Keratinocyte (primary cell): ENCODE data around the gene PTPRN2. TPM values are rescaled to one million over a fixed set of nuclear protein-coding genes. Genes with fewer than 3 reads are reported as not detected.

ENCODE experiments used
- DNase-seq: peaks from one replicate; pipeline ENCODE4 v3.0.0-alpha.2; 2011; ENCODE audit warnings: low read depth, missing footprints, low spot score
- FAIRE-seq: peaks from 2 replicates; lab custom pipeline; 2011; peaks lifted over from hg19 to GRCh38; lab: Jason Lieb, UNC
- H2AFZ ChIP-seq: 2 replicates; pipeline ENCODE4 v1.6.0; 2012; ENCODE audit warnings: low read length, control low read depth, inconsistent platforms; ENCODE audit not compliant: control insufficient read depth
- H3K27ac ChIP-seq: 2 replicates; pipeline ENCODE4 v1.5.1; 2011; ENCODE audit warnings: low read length; ENCODE audit not compliant: control insufficient read depth, insufficient read depth
- H3K27me3 ChIP-seq: 3 replicates; pipeline ENCODE4 v1.6.0; 2011; ENCODE audit warnings: low read length; ENCODE audit not compliant: control insufficient read depth, insufficient read depth; ENCODE audit errors: extremely low read depth
- H3K36me3 ChIP-seq, 2 experiments: 2 replicates in 1 of 2; 3 replicates in 1 of 2; pipeline ENCODE4 v1.5.1; 2011; ENCODE audit warnings: low read length in 2 of 2, mild to moderate bottlenecking in 1 of 2; ENCODE audit not compliant: control insufficient read depth in 2 of 2, insufficient read depth in 2 of 2; ENCODE audit errors: extremely low read depth in 1 of 2
- H3K4me1 ChIP-seq: 3 replicates; pipeline ENCODE4 v1.5.1; 2011; ENCODE audit warnings: low read length; ENCODE audit not compliant: control insufficient read depth, insufficient read depth; ENCODE audit errors: extremely low read depth
- H3K4me2 ChIP-seq: 3 replicates; pipeline ENCODE4 v1.6.0; 2011; ENCODE audit warnings: low read depth, low read length; ENCODE audit not compliant: control insufficient read depth, insufficient read depth; ENCODE audit errors: extremely low read depth
- H3K4me3 ChIP-seq, 3 experiments: fragments of 200-600 bp in 1 of 3; sonication (generic) in 1 of 3; 2 replicates in 2 of 3; 3 replicates in 1 of 3; pipeline ENCODE4 v1.5.1; 2011 to 2016; ENCODE audit warnings: low read length in 3 of 3, mild to moderate bottlenecking in 3 of 3, control low read depth in 2 of 3, inconsistent platforms in 1 of 3, low read depth in 1 of 3, mixed read lengths in 1 of 3, mixed run types in 1 of 3, moderate library complexity in 1 of 3; ENCODE audit not compliant: control insufficient read depth in 2 of 3, insufficient read depth in 2 of 3; ENCODE audit errors: extremely low read depth in 1 of 3
- H3K79me2 ChIP-seq: 2 replicates; pipeline ENCODE4 v1.6.0; 2012; ENCODE audit warnings: low read length; ENCODE audit not compliant: control insufficient read depth, insufficient read depth
- H3K9ac ChIP-seq: 3 replicates; pipeline ENCODE4 v1.6.0; 2011; ENCODE audit warnings: low read length; ENCODE audit not compliant: control insufficient read depth, insufficient read depth; ENCODE audit errors: extremely low read depth
- H3K9me1 ChIP-seq: 3 replicates; pipeline ENCODE4 v1.6.0; 2011; ENCODE audit warnings: low read length; ENCODE audit not compliant: control insufficient read depth, insufficient read depth; ENCODE audit errors: extremely low read depth
- H3K9me3 ChIP-seq: 2 replicates; pipeline ENCODE4 v1.5.1; 2012; ENCODE audit warnings: low read depth, low read length; ENCODE audit not compliant: control insufficient read depth
- H4K20me1 ChIP-seq: 3 replicates; pipeline ENCODE4 v1.6.0; 2011; ENCODE audit warnings: low read length; ENCODE audit not compliant: control insufficient read depth, insufficient read depth; ENCODE audit errors: extremely low read depth
- EZH2 ChIP-seq: IDR thresholded peaks from one replicate; pipeline ENCODE4 v1.6.1; 2012; ENCODE audit warnings: inconsistent platforms, mild to moderate bottlenecking, low read length, moderate library complexity
- dilution Hi-C: fragments of 300-500 bp; cut with MboI; formaldehyde crosslinking; loops from one replicate; pipeline ENCODE4 v1.7.0; 2020; ENCODE audit warnings: low sequenced_read_pairs; ENCODE audit not compliant: extremely low pct_ligation_motif_present
- polyA plus RNA-seq, 5 experiments: library from polyadenylated mRNA; depleted of rRNA in 3 of 5; stranded (reverse) in 3 of 5; stranded (forward) in 1 of 5; unstranded in 1 of 5; fragments of >200 nt; gene quantifications; 1 replicate in 1 of 5; 2 replicates in 3 of 5; 3 replicates in 1 of 5; pipeline versions ENCODE4 v1.2.1 to v1.2.3, GENCODE V29; 2011 to 2012; ENCODE audit warnings: missing spikeins in 2 of 5, low read depth in 1 of 5, low replicate concordance in 1 of 5
- TF ChIP-seq, protein P1 (sequence below), 3 experiments: IDR thresholded peaks in 1 of 3; conservative IDR thresholded peaks in 1 of 3; optimal IDR thresholded peaks in 1 of 3; 2 replicates in 2 of 3; 3 replicates in 1 of 3; pipeline versions ENCODE3 to v1.5.1; 2011; ENCODE audit warnings: low read length in 3 of 3, mild to moderate bottlenecking in 3 of 3, moderate library complexity in 2 of 3, control low read depth in 1 of 3, inconsistent platforms in 1 of 3; ENCODE audit not compliant: insufficient read depth in 2 of 3; ENCODE audit errors: extremely low read depth in 1 of 3

PTPRN2 gene
- polyA plus RNA-seq, 1 donor (not counting 4 experiments of a cell fraction or from before 2014, with no cell fraction given) = not detected

DNA sequence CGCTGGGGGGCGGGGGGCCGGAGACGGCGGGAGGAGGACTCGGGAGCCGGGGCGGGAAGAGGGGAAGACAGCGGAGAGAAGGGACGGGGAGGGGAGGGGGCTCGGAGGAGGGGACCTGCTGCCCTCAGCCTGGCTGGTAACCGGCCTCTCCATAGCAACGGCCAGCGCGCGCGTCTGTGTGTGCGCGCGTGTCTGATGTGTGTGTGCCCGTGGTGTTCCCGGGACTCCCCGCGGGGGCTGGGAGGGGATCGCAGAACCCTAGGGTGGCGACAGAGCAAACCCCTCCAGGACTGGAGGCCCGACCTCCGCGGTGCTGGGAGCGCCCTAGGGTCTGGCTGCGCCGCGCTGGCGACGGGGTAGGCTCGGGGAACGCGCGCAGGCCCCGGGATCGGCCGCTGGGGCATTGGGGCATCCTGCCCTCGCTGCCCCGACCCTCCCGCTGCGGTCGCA lies 894.5 kb downstream of the PTPRN2 start:
- Histone ChIP-seq H3K36me3 (no peaks in the 10 kb centered on the region), H3K4me1 (no peaks in the 10 kb centered on the region), H3K9me3 (no peaks in the 10 kb centered on the region), H3K27me3 (peaks cover 56% of the 10 kb centered on the region), H3K4me3 (no peak overlapping the region), H3K27ac (no peak overlapping the region), H4K20me1 (no peaks in the 10 kb centered on the region), H2AFZ (no peak overlapping the region), H3K4me2 (no peak overlapping the region), H3K9ac (no peak overlapping the region), H3K9me1 (no peaks in the 10 kb centered on the region), H3K79me2 (no peaks in the 10 kb centered on the region)
- DNase-seq (no peak), FAIRE-seq (no peak)
- dilution Hi-C loops = no loop called here
- TF ChIP-seq, protein P1, sequence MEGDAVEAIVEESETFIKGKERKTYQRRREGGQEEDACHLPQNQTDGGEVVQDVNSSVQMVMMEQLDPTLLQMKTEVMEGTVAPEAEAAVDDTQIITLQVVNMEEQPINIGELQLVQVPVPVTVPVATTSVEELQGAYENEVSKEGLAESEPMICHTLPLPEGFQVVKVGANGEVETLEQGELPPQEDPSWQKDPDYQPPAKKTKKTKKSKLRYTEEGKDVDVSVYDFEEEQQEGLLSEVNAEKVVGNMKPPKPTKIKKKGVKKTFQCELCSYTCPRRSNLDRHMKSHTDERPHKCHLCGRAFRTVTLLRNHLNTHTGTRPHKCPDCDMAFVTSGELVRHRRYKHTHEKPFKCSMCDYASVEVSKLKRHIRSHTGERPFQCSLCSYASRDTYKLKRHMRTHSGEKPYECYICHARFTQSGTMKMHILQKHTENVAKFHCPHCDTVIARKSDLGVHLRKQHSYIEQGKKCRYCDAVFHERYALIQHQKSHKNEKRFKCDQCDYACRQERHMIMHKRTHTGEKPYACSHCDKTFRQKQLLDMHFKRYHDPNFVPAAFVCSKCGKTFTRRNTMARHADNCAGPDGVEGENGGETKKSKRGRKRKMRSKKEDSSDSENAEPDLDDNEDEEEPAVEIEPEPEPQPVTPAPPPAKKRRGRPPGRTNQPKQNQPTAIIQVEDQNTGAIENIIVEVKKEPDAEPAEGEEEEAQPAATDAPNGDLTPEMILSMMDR (optimal IDR thresholded peaks at IDR 0.05 in 1 of 3, IDR thresholded peaks at IDR 0.05 in 1 of 3, conservative IDR thresholded peaks at IDR 0.05 in 1 of 3; ENCODE audit: extremely low read depth in 1 of 3, insufficient read depth in 2 of 3, low read length in 3 of 3) = no peak
- TF ChIP-seq EZH2 = no peak

DNA sequence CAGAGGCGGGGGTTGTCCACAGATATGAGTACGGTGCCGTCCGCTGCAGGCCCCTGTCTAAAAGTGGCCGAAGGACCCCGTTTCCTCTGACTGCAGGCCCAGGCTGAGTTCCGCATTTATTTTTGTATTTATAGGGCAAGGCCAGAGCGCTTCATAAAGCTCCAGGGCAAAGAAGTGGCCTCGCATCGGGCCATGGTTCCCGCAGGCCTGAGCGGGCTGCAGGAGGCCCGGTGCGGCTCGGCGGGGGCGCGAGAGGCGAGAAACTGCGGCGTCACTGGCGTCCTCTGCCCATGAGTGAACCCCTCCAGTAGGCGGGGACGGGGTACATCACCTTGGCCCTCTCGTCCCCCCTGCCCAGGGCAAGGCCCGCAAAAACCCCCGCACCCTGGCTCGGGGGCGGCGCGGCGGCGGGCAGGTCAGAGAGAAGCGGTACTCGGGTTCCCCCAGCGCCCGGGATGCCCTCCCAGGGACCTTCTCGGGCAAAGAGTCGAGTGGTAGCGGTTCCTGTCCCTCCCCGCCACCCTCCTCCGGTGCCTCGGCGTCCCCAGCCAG lies 895.1 kb downstream of the PTPRN2 start:
- dilution Hi-C loops = no loop called here
- Histone ChIP-seq H3K4me2 (no peak overlapping the region), H3K79me2 (no peaks in the 10 kb centered on the region), H3K4me3 (no peak overlapping the region), H4K20me1 (no peaks in the 10 kb centered on the region), H3K27me3 (peaks cover 57% of the 10 kb centered on the region), H3K27ac (no peak overlapping the region), H3K36me3 (no peaks in the 10 kb centered on the region), H3K9me3 (no peaks in the 10 kb centered on the region), H3K9me1 (no peaks in the 10 kb centered on the region), H2AFZ (no peak overlapping the region), H3K9ac (no peak overlapping the region), H3K4me1 (no peaks in the 10 kb centered on the region)
- FAIRE-seq (no peak), DNase-seq (no peak)
- TF ChIP-seq, protein P1 (optimal IDR thresholded peaks at IDR 0.05 in 1 of 3, IDR thresholded peaks at IDR 0.05 in 1 of 3, conservative IDR thresholded peaks at IDR 0.05 in 1 of 3; ENCODE audit: extremely low read depth in 1 of 3, insufficient read depth in 2 of 3, low read length in 3 of 3) = no peak
- TF ChIP-seq EZH2 = no peak
